ENCODE measurements around the gene PUSL1.

PUSL1 gene

DNA sequence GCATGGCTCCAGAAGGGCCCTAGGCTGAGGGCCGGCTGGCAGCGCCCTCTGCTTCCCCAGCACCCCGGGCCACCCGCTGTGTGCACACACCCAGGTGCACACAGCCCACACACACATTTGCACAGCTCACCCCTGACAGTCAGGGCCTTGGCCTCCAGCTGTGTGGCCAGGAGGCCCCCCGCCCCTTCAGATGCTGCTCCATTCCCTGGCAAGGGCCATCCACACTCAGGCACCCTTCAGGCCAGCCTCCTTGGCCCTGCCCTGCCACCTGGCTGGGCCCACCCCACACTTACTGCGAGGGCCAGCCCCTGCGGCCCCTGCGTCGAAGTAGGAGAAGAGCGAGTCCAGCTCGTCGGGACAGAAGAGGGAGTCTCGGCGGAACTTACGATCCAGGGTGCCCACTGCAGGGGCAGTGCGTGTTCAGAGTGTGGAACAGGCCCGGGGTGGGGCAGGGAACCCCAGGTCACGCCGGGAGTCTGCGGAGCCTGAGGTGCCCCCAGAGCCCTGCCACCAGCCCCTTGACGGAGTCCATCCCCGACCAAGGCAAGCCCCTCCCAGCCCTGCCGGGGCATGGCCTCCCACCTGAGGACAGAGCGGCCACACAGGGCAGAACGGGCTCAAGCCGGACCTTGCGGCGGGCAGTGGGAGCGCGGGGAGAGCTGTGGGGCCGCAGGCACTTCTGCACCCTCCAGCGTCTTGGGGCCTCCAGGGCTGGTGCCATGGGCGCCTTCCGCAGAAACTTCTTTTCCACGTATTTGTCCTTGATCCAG is 13.1 kb upstream of the PUSL1 start:
- no peak for DNase-seq (ENCODE audit: low spot score)

DNA sequence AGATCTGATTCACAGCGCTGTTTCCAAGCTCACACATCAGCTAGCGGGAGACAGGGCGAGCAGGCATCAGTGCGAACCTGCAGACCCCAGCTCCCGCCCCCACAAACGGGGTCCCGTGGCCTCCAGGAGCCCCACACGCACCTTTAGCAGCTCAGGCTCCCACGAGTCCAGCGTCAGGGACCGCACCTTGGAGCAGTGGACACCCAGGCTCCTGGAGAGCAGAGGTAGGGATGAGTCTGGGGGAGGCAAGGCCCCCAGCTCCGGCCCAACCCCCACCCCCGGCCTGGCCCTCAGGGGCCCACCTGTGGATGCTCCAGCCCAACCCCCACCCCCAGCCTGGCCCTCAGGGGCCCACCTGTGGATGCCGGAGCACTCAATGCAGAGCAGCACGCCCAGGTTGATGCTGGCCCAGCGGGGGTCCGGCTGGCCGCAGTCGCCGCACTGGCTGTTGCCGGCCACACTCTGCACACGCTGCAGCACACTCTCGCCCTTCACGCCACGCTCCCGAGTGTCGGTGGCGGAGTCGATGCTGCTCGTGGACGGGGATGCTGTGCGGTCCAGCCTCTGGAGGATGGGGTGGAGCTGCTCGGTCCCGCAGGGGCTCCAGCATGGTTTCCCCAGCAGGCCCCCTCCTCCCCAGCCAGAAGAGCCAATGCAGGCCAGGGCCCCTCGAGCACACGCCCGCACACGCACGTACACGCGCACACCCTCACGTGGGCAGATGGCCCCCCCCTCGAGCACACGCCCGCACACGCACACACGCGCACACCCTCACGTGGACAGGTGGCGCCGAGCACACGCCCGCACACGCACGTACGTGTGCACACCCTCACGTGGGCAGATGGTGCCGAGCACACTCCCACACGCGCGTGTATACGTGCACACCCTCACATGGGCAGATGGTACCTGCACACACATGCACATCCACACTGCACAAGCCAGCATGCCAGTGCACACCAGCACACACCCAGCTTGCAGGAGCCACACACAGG is 12.0 kb upstream of the PUSL1 start:
- no peak for DNase-seq (ENCODE audit: low spot score)

DNA sequence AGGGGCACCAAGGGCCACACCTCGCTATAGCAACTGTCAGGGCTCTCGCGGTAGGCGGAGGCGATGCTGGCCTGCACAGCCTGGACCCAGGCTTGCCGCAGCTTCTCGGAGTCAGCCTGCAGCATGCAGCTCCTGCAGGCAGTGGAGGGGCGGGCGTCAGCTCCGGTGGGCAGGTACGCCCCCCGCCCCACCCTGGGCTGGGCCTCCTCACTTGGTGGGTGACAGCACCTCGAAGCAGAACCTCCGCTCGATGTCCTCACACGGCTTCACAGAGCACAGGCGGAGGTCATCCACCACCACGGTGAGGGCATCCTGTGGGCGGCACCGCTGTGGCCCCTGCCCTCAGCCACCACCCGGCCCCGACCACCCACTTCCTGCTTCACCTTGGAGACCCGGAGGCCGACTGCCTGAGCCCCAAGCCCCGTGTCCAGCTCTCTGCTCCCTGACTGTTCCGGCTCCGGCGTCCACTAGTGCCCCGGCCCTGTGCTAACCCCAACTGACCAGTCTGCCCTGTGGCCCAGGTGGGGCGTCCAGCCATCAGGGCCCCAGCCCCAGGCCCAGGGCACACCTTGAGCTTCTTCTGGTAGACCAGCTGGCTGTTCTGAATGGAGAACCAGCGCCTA is 10.5 kb upstream of the PUSL1 start:
- DNase-seq (ENCODE audit: low spot score): no peak

DNA sequence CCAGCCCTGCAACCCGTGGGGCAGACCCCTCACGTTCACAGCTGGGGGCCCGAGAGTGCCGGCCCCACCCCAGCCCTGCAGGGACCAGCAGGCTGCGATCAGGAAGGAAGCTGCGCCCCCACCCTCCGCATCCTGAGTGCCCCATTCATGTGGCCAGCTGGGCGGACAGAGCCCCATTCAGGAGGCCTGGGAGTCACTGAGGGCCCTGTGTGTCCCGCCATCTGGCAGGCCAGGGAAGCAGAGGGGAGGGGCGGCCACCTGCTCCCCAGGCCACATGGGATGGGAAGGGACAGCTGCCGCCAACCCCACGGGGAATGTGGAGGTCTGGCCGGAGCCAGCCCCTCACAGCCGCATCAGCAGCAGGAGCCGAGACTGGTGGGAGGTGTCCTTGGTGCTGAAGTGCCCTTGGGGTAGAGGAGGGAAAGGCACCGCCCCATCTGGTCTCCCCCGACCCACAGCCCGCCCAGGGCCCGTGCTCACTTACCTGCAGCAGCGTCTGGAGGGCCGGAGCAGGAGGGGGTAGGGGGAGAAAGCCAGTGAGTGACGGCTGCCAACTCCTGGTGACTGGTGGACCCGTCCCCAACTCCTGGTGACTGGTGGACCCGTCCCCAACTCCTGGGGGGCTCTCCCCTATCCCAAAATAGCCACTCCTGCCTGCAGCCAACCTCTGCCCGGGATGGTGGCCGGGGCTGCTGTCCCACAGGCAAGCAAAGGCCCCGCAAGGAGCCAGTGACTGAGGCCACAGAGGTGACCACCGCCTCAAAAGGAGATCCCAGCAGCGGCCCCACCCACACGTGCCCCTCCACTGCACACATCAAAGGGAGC is 9.3 kb upstream of the PUSL1 start:
- DNase-seq (ENCODE audit: low spot score): peak; percentile 98

DNA sequence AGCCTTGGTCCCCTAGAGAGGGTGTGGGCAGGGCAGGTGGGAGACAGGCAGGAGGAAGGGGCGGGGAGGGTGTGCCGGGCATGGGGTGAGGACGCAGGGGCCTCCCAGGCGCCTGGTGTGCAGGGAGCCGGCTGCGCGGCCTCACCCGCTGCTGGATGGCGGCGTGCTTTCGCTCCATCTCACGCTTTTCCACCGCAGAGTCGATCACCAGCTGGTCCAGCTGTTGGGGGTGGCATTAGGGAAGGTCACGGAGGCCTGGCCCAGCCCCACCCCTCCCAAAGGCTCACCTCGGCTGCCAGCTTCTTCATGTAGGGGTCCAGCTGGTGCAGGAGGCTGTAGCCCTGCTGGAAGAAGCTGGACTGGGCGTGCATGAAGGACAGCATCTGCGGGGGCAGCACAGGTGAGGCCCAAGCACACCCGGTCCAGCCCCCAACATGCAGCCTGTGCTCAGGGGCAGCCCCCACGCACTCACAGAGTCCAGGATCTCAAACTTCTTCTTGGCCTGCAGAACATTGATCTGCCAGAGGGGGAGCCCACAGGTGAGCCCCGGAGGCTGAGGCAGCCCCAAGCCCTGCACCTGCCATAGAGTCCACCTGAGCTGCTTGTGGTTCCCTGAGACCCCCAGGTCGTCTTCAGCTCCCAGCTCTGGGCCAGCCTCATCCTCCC is 8.6 kb upstream of the PUSL1 start:
- DNase-seq (ENCODE audit: low spot score): no peak

DNA sequence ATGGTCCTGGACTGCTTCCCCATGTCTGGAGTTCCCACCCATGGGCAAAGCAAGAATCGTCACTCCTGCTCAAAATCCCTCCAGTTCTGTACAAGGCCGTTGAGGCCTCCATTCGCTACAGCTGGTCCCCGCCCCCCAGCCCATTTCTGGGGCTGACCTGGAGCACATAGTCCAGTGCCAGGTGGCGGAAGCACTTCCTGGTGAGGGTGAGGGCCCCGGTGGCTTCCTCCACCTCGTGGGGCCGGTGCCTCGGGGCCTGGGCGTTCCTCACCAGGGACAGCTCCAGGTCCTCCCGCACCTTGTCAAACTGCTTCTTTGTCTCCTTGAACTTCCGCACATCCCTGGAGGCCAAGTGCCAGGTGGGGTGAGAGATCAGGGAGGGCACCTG is 8.1 kb upstream of the PUSL1 start:
- DNase-seq (ENCODE audit: low spot score): no peak

DNA sequence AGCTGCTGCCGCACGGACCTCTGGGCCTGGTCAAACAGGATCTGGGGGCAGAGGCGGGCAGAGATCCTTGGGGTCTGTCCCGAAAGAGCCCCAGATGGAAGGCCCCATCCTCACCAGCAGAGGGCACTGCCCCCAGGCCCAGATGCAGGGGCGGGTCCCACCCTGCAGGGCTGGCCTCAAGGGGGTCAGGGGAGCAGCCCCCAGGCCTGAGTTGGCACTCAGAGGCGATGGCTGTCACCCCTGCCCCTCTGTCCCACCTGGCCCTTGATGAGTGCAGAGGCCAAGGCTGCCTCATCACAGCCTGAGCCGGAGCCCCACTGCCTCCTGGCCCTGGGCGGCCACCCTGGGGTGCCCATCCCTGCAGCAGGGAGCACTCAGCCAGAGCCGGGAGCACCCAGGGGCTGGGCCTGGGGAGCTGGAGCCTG is 6.4 kb upstream of the PUSL1 start:
- no peak for DNase-seq (ENCODE audit: low spot score)

DNA sequence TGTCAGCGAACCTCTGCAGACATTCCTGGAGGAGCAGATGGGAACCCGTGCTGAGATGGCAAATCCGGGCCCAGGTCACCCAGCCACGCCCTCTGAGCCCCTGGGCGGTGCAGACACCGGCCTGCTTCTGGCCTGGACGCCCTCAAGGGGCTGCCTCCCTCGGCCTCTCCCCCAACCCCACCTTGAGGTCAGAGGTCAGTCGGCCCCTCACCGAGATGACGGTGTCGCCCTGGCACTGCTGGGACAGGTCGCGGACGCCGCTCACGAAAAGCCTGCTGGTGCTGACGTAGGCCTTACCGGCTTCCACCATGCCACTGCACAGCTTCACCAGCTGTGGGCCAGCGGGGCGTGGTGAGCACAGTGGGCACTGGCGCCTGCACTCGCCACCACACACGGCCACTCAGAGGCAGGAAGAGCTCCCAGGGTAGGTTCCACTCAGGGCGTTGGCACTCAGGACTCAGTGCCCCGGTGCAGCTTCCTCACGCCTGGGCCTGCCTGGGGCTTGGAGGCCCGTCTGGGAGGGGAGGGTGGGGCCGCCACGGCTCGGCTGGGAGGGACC is 5.4 kb upstream of the PUSL1 start:
- no peak for DNase-seq (ENCODE audit: low spot score)

DNA sequence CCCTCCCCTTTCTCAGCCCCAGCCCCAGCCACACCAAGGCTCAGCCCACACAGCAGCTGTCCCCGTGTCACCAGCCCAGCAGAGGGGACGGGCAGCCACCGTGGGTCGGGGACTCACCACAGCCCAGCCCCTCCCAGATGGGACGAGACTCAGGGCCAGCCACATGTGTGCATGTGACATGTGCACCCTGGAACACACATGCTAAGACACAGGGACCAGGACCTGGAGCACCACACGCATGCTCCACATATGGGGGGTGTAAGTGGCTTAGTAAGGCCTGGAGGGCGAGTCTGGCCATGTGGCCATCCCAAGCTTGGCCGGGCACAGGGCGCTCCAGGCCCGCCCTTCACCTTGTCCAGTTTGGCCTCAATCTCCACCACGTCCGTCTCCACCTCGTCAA is 4.7 kb upstream of the PUSL1 start:
- no peak for DNase-seq (ENCODE audit: low spot score)

DNA sequence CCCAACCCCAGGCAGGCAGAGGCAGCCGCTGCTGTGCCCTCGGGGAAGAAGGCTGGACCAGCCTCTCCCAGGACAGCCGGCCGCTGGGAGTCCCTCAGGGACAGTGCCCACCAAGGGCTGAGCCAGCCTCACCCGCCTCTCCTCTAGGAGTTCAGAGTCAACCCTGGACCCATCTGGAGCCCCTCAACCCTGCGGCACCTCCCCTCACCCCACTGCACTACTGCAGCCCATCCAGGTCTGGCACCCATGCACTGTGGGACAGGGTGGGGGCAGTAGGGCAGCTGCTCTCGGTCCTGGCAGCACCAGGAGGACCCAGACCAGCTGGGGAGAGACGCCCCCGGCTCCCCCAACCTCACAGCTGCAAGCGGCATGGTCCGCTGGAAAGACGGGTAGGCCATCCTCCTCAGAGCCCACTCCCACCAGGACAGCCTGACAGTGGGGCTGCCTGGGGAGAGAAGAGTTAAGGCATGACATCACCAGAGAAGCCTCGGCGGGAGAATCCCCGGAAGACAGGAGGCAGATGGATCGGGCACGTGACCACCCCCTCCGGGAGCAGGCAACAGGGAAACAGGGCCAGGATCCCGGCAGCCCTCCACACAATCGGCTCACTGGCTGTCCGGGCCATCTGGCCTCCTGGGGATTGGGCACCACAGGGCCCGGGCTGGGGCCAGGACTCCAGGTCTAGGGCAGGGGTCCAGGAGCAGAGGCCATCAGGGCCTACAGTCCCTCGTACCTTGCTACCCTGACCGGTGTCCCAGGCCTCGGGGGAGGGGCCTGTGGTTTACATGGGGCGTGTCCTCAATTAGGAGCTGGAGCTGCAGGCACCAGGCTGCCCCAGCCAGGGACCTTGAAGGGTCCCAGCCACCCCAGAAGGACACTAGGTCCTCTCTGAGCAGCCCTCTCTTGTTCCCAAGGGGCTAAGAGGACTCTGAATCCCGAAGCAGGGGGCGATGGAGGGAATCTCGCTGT is 3.8 kb upstream of the PUSL1 start:
- peak; percentile 96 for DNase-seq (ENCODE audit: low spot score)

DNA sequence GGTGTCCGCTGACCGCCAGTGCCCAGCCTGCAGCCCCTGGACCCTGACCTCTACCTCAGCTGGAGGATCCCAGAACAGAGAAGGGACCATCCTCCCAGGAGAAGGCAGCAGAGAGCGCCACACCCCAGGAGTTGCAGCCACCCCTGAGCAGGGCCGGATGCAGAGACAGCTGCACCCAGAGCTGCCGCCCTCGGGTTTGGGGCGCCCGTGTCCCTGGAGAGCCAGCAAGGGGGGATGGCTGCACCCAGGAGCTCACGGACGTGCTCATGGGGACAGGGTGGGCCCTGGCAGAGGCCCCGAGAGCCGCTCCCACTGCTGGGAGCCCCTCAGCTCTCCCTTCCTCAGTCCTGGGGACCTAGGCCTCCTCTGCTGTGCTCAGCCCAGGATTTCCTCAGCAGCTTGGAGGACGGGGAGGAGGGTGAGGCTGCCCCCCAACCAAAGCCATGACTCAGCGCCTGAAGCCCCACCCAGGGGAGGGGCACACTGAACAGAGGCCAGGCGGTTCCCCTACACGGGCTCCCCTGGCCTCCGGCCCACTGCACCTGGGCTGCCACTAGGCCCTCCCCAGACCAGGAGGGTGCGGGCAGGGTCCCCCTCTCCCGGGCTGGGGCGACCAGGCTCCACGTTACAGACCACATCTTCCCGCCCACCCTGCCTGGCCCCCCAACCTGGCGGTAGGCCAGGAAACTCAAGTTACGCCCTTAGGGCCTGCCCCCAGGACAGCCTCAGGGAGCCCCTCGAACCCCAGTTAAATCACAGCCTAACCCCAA is 2.9 kb upstream of the PUSL1 start:
- DNase-seq (ENCODE audit: low spot score): peak; percentile 56

DNA sequence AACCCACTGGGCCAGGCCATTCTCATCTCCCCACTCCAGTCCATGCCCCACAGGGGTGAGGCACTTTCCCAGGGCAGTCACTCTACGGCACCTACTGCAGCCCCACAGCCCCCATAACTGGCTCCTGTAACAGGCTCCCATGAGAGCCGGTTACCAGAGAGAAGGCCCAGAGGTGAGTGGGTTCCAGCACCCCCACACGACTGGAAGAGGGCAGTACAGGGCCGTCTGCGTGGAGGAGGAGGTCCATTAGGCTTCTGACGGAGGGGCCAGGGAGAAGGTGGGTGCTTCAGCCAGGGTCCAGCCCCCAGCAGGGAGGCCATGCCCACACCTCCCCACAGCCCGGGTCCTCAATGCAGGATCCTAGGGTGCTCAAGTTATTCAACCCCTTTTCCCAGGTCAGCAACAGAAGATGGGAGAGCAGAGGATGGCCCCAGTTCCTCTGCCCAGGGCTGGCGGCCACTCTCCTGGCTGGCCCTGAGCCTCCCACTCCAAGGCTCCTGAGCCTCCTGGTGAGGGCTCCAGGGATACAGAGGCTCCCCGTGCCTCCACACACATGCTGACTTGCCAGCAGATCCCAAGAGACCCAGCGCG is 2.2 kb upstream of the PUSL1 start:
- DNase-seq (ENCODE audit: low spot score): no peak

DNA sequence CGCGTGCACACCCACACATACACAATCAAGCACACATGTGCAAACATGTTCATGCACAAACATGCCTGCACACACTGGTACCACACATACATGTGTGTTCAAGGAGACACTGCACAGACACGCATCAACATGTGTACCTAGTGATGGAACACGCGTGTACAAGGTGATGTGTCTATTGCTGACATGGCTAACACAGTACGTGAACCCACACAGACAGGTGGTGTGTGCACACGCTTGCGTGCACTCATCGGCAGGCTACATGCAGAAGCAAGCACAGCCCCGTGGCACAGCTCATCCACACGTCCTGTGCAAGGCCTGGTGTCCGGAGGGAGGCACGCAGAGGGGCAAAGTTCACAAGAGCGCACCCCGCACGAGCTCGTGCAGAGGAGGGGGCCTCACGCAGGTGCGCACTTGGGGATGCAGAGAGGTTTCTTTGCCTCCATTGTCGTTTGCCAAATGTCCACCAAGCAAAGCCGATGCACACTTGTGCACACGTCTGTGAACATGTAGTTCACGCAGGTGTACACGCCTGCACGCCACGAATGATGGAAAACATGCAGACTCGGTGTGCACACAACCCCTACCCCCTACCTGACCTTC is 1.6 kb upstream of the PUSL1 start:
- DNase-seq (ENCODE audit: low spot score): no peak

DNA sequence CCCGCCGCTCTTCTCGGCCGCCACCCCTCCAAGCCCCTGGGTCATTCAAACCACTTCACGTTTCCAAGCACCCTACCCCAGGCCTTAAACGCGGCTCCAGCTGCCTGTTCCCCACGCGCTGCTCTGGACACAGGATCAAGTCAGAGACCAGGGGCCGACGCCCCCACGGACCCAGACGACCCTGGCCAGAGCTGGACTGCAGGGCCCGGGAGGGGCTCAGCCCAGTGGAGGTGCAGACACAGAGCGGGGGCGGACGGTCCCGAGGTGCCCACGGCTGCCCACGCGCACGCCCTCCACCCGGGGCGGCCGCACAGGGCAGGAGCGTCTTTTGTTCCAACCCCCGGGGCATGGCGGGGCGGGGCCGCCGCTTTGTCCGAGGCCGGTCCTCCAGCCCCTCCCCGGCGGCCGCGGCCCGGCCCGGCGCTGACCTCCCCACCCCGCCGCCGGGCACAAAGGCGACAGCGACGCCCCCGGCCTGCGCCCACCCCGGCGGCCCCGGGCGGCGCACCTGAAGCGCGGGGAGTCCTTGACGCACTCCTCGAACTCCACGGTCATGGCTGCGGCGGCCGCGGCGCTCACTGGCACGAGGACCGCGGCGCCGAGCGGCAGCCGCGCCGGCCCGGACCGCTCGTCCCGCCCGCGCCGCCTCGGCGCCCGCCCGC is 1.0 kb upstream of the PUSL1 start:
- peak; percentile 39 for DNase-seq (ENCODE audit: low spot score)

DNA sequence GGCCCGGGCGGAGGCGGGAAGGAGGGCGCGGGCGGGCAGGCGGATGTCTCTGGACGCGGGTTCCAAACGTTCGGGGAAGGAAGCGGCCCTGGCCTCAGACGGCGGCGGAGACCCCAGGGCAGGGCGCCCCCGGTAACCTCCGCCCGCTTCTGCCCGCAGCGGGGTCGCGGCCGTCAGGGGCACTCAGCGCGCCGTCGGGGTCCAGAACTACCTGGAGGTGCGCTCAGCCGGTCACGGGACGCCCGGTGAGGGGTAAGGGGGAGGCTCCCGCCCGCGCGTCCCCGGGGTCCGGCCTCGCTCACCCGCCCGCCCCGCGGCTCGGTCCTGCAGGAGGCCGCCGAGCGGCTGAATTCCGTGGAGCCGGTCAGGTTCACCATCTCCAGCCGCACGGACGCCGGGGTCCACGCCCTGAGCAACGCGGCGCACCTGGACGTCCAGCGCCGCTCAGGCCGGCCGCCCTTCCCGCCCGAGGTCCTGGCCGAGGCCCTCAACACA is 406 bp downstream of the PUSL1 start:
- DNase-seq (ENCODE audit: low spot score): no peak

DNA sequence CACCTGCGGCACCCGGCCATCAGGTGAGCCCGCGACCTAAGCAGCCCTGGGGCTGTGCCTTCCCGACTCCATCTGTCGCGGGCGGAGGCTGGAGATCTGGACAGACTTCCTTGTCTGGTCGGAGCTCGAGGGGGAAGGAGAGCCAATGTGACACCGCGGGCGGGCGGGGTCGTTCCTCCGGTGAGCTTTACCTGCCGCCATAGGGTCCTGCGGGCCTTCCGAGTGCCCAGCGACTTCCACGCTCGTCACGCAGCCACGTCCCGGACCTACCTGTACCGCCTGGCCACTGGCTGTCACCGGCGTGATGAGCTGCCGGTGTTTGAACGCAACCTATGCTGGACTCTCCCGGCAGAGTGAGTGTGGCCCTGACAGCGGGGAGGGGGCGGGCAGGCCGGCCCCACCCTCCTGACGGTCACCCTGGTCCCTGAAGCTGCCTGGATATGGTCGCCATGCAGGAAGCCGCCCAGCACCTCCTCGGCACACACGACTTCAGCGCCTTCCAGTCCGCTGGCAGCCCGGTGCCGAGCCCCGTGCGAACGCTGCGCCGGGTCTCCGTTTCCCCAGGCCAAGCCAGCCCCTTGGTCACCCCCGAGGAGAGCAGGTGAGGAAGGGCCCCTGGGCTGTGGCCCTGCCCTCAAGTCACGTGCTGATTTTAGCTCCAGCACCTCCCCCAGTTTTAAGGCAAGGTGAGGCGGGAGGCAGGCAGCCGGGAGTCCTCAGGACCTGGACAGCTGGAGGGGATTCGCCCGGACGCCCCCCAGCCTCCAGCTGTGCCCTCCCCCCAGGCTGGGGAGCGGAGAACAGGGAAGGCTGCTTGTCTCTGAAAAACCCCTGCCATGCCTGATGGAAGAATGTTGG is 1.1 kb downstream of the PUSL1 start:
- DNase-seq (ENCODE audit: low spot score): no peak

DNA sequence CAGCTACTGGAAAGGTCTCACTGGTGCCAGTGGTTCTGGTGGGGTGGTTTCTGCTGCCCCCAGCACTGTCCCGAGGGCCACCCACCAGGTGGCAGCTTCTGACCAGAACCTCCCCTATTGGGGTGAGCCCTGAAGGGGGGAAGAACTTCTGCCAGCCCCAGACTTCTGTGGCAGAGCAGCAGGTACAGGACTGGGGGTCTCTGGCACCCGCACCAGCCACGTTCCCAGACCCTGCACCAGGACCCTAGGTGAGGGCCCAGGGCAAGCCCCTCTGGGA is 1.6 kb downstream of the PUSL1 start:
- DNase-seq (ENCODE audit: low spot score): no peak

Data from globus pallidus (tissue), 1 donor.